OCI-LY1 (cell line): ENCODE measurements around the gene SUN2.

Source experiments
- EZH2 ChIP-seq: fragments of 200-600 bp; sonication (generic), shearing (Covaris generic); IDR thresholded peaks from 2 replicates; pipeline ENCODE4 v1.8.0; 2017; ENCODE audit warnings: borderline replicate concordance, mixed run types, mild to moderate bottlenecking, antibody characterized with exemption, low read length, moderate library complexity, mixed read lengths
- TF ChIP-seq, protein P1 (sequence below): fragments of 200-600 bp; sonication (generic), shearing (Covaris generic); IDR thresholded peaks from 2 replicates; pipeline ENCODE4 v1.5.1; 2017; ENCODE audit warnings: mild to moderate bottlenecking, antibody characterized with exemption, low read length, moderate library complexity, mixed read lengths

GRCh38 chr22:38727530-38728451 is 28.0 kb downstream of the SUN2 start:
- TF ChIP-seq, protein P1, sequence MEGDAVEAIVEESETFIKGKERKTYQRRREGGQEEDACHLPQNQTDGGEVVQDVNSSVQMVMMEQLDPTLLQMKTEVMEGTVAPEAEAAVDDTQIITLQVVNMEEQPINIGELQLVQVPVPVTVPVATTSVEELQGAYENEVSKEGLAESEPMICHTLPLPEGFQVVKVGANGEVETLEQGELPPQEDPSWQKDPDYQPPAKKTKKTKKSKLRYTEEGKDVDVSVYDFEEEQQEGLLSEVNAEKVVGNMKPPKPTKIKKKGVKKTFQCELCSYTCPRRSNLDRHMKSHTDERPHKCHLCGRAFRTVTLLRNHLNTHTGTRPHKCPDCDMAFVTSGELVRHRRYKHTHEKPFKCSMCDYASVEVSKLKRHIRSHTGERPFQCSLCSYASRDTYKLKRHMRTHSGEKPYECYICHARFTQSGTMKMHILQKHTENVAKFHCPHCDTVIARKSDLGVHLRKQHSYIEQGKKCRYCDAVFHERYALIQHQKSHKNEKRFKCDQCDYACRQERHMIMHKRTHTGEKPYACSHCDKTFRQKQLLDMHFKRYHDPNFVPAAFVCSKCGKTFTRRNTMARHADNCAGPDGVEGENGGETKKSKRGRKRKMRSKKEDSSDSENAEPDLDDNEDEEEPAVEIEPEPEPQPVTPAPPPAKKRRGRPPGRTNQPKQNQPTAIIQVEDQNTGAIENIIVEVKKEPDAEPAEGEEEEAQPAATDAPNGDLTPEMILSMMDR: no peak
- no peak for TF ChIP-seq EZH2
